Adrenal gland (tissue), 12 donors: Measurements from ENCODE around the gene FAM98B. TPM values are rescaled to one million over a fixed set of nuclear protein-coding genes. Genes with fewer than 3 reads are reported as not detected.

Experiments
- DNase-seq, 7 donors: peaks; one replicate each; pipeline ENCODE4 v3.0.0-alpha.2; 2019 to 2020
- H3K27ac ChIP-seq, 5 donors: fragments of 200-600 bp; sonication (generic) in 4 of 5; 1 replicate in 3 of 5; 2 replicates in 2 of 5; pipeline versions ENCODE4 v1.5.1 to v1.8.0; 2016 to 2020; ENCODE audit warnings: mild to moderate bottlenecking in 1 of 5
- H3K27me3 ChIP-seq: fragments of 200-600 bp; 2 replicates; pipeline ENCODE4 v1.8.0; 2021
- H3K36me3 ChIP-seq, 2 donors: fragments of 200-600 bp; replicated peaks in 1 of 2; 1 replicate in 1 of 2; 2 replicates in 1 of 2; pipeline versions ENCODE4 v1.5.1 to v1.8.0; 2018 to 2022
- H3K4me1 ChIP-seq, 2 donors: fragments of 200-600 bp; replicated peaks in 1 of 2; 1 replicate in 1 of 2; 2 replicates in 1 of 2; pipeline versions ENCODE4 v1.5.1 to v1.8.0; 2018 to 2021
- H3K4me3 ChIP-seq, 4 donors: fragments of 200-600 bp; sonication (generic) in 3 of 4; one replicate each; pipeline ENCODE4 v1.5.1; 2016 to 2018
- H3K9me3 ChIP-seq, 3 donors: fragments of 200-600 bp; sonication (generic) in 1 of 3; replicated peaks in 1 of 3; 1 replicate in 2 of 3; 2 replicates in 1 of 3; pipeline versions ENCODE4 v1.5.1 to v1.8.0; 2016 to 2021
- POLR2A ChIP-seq, 2 donors: fragments of 450-650 bp; IDR thresholded peaks; one replicate each; pipeline ENCODE4 v1.6.1; 2017; ENCODE audit warnings: antibody characterized with exemption in 2 of 2, mild to moderate bottlenecking in 2 of 2, moderate library complexity in 1 of 2
- WGBS, 4 donors: extraction: QIAGEN DNeasy Blood & Tissue Kit in 2 of 4; methylation state at CpG; one replicate each; pipeline versions ENCODE4 v1.1.5 to v1.1.7; 2013 to 2017; 5-methylcytosine and 5-hydroxymethylcytosine counted together
- intact Hi-C, 2 donors: fragments of 100-400 bp; cut with DNase I; formaldehyde crosslinking; loops; one replicate each; pipeline versions ENCODE4 v1.14.1 to v1.15.0; 2022 to 2023
- polyA plus RNA-seq, 3 donors: library from polyadenylated mRNA; stranded (reverse); fragments of 200-250 nt in 2 of 3; fragments of 350-450 nt in 1 of 3; fragmentation: Illumina TruSeq in 1 of 3; extraction: RNeasy Lipid Tissue Mini Kit (QIAGEN cat#74804) in 1 of 3; gene quantifications; one replicate each; pipeline ENCODE4 v1.2.3, GENCODE V29; 2013 to 2014
- total RNA-seq, 9 donors: library from RNA; depleted of rRNA in 4 of 9; stranded (reverse); fragments of >200 nt in 4 of 9; fragments of 120-200 nt in 1 of 9; fragmentation: NEBNext Ultra II Directional in 1 of 9; extraction: Animal tissue kit (Norgen Biotek cat#: 25700) in 1 of 9; gene quantifications; one replicate each; pipeline versions ENCODE4 v1.1.0 to v1.2.4, GENCODE V29; 2013 to 2023
- TF ChIP-seq, protein P1 (sequence below), 6 experiments: fragments of 450-650 bp in 4 of 6; fragments of 200-600 bp in 2 of 6; sonication (generic) in 1 of 6; IDR thresholded peaks; 1 replicate in 5 of 6; 2 replicates in 1 of 6; pipeline versions ENCODE4 v1.5.1 to v1.8.0; 2016 to 2021; ENCODE audit warnings: antibody characterized with exemption in 6 of 6, mild to moderate bottlenecking in 2 of 6, moderate library complexity in 1 of 6
- donor health status: healthy with polysubstance abuse.
- donor health status: Bipolar disorder and iron deficiency.
- donor health status: DM: yes; HTN: yes; CAD: no.
- donor health status: DM: no; HTN: no; CAD: no.
- donor health status: DM: no; HTN: no; CAD: no.
- donor health status: DM: yes; HTN: yes; CAD: no.

The FAM98B gene
- total and polyA plus RNA-seq, 12 donors: 3.0 to 30.1 (median 12.3) TPM

DNA sequence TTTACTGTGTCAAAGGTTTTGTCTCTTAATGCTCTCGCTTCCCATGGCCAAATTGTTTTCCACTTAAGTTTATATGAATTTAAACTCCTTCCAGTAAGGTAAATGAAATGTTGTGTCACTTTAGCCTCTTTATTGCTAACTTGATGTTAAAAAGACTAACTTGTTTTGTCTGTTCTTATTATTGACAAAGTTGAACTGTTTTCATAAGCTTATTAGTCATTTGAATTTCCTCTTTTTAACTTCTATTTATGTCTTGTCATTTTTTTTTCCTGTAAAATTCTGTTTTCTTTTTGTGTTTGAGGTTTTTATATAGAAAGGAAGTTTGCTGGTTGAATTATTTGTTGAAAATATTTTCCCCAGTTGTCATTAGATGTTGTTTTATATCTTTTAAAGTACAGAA is 25.8 kb downstream of the FAM98B start:
- no peak overlapping the region for H3K4me3 ChIP-seq
- no peaks in the 10 kb centered on the region for H3K27me3 ChIP-seq
- no peak overlapping the region for H3K27ac ChIP-seq
- H3K4me1 ChIP-seq: no peaks in the 10 kb centered on the region
- H3K36me3 ChIP-seq: no peaks in the 10 kb centered on the region
- no peak for DNase-seq
- intact Hi-C loops: no loop called here
- H3K9me3 ChIP-seq: no peaks in the 10 kb centered on the region
- TF ChIP-seq POLR2A (IDR thresholded peaks at IDR 0.05): no peak
- TF ChIP-seq, protein P1, sequence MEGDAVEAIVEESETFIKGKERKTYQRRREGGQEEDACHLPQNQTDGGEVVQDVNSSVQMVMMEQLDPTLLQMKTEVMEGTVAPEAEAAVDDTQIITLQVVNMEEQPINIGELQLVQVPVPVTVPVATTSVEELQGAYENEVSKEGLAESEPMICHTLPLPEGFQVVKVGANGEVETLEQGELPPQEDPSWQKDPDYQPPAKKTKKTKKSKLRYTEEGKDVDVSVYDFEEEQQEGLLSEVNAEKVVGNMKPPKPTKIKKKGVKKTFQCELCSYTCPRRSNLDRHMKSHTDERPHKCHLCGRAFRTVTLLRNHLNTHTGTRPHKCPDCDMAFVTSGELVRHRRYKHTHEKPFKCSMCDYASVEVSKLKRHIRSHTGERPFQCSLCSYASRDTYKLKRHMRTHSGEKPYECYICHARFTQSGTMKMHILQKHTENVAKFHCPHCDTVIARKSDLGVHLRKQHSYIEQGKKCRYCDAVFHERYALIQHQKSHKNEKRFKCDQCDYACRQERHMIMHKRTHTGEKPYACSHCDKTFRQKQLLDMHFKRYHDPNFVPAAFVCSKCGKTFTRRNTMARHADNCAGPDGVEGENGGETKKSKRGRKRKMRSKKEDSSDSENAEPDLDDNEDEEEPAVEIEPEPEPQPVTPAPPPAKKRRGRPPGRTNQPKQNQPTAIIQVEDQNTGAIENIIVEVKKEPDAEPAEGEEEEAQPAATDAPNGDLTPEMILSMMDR (IDR thresholded peaks at IDR 0.05): no peak
- WGBS, 4 donors: 90 to 96% (median 94%) methylated on average over 1 of the region's 1 CpG

GRCh38 chr15:38481113-38481512 is 27.2 kb downstream of the FAM98B start:
- DNase-seq: no peak
- Histone ChIP-seq H3K27ac (no peak overlapping the region), H3K4me3 (no peak overlapping the region), H3K27me3 (no peaks in the 10 kb centered on the region), H3K4me1 (no peaks in the 10 kb centered on the region), H3K9me3 (no peaks in the 10 kb centered on the region), H3K36me3 (no peaks in the 10 kb centered on the region)
- intact Hi-C loops: no loop called here
- 93 to 97% (median 96%) methylated on average over 5 of the region's 5 CpGs for WGBS, 4 donors
- TF ChIP-seq, protein P1 (IDR thresholded peaks at IDR 0.05): no peak
- no peak for TF ChIP-seq POLR2A (IDR thresholded peaks at IDR 0.05)

GRCh38 chr15:38481761-38482160 is 27.8 kb downstream of the FAM98B start:
- intact Hi-C loops: no loop called here
- DNase-seq: no peak
- no peaks in the 10 kb centered on the region for H3K36me3 ChIP-seq
- H3K4me1 ChIP-seq: no peaks in the 10 kb centered on the region
- WGBS, 4 donors: 91 to 97% (median 95%) methylated on average over 3 of the region's 3 CpGs
- H3K27ac ChIP-seq: no peak overlapping the region
- H3K4me3 ChIP-seq: no peak overlapping the region
- no peaks in the 10 kb centered on the region for H3K27me3 ChIP-seq
- H3K9me3 ChIP-seq: no peaks in the 10 kb centered on the region
- TF ChIP-seq POLR2A (IDR thresholded peaks at IDR 0.05): no peak
- TF ChIP-seq, protein P1 (IDR thresholded peaks at IDR 0.05): no peak

- DNase-seq: no peak
- H3K27me3 ChIP-seq: no peaks in the 10 kb centered on the region
- H3K4me3 ChIP-seq: no peak overlapping the region
- H3K27ac ChIP-seq: no peak overlapping the region
- TF ChIP-seq, protein P1 (IDR thresholded peaks at IDR 0.05): no peak
- TF ChIP-seq POLR2A (IDR thresholded peaks at IDR 0.05): no peak
- H3K36me3 ChIP-seq: no peaks in the 10 kb centered on the region
- H3K4me1 ChIP-seq: no peaks in the 10 kb centered on the region
- no peaks in the 10 kb centered on the region for H3K9me3 ChIP-seq
- intact Hi-C loops: no loop called here
These were observed 28.6 kb downstream of the FAM98B start for GRCh38 chr15:38482572-38482971.
